Middle frontal gyrus (tissue), 1 donor: Measurements from ENCODE around the gene APC.
"Not testable (repeated sequence)": the region's sequence is repeated elsewhere in the genome, so short reads cannot be mapped to it uniquely, and the experiment has no call there.

Experiments
- DNase-seq: peaks from one replicate; pipeline ENCODE4 v3.0.0-alpha.2; 2015; ENCODE audit warnings: low spot score; ENCODE audit errors: extremely low spot score

Gene APC

DNA sequence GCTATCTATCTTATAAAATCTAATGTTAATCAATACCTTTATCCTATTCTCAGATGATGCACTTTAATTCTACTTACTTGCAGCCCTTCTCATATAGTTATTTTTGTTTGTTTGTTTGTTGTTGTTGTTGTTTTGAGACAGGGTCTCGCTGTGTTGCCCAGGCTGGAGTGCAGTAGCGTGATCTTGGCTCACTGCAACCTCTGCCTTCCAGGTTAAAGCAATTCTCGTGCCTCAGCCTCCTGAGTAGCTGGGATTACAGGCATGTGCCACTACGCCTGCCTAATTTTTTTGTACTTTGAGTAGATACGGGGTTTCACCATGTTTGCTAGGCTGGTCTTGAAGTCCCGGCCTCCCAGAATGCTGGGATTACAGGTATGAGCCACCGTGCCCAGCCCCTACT is 20.8 kb upstream of the APC start:
- DNase-seq, result not testable (repeated sequence)

DNA sequence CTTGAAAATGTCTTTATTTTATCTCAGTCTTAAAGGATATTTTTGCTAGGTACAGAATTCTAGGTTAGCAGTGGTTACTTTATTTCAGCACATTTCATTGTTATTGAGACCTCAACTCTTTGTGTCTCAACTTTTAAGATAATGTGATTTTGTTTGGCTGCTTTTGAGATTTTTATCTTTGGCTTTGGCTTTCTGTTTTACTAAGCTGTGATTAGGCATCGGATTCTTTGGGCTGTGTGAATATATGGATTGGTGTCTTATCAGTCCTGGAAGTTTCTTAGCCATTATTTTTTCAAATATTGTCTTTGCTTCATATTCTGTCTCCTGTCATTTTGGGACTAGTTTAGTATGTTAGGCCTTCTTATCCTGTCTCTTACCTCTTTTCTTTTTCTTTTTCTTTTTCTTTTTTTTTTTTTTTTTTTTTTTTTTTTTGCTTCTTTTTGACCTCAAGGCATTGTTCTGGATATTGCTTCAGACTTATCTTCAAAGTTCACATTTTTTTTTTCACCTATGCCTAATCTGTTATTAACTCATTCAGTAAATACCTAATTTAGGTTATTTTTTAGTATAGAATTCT is 20.1 kb upstream of the APC start:
- no peak for DNase-seq

DNA sequence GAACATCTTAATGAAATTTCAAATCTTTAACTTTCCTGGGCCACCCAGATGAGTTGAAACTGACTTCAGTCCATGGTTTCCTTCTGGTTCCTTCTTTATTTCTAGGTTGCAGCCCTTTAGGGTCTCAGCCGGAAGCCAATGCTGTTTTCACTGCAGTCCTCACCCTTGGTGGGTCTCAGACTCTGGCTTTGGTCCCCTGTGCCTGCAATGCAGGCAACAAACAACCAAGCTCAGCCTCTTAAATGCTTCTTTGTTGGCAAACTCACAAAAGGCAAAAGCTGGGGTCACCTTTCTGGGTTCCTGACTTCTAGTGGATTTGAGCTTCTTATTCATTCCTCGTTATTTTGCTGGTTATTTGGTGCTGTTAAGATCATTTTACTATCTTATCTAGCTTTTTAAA is 19.3 kb upstream of the APC start:
- DNase-seq, result no peak

DNA sequence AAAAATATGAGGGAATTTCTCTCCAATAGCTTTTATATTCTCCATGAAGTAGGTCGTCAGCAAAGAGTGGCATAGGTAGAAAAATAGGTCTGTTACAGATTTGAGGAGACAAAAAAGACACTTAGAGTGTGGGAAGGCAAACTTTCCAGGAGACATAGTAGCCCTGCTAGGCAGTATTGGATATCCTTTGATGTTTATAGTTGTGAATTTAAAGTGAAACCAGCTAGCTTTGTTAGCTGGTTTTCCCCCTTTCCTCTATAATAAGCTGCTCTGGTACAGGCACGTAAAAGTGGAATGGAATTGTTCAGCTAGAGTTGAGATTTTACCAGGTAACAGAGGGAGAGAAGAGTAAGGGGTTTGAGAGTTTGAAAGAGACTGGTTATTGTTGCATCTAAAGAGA is 17.1 kb upstream of the APC start:
- no peak for DNase-seq

DNA sequence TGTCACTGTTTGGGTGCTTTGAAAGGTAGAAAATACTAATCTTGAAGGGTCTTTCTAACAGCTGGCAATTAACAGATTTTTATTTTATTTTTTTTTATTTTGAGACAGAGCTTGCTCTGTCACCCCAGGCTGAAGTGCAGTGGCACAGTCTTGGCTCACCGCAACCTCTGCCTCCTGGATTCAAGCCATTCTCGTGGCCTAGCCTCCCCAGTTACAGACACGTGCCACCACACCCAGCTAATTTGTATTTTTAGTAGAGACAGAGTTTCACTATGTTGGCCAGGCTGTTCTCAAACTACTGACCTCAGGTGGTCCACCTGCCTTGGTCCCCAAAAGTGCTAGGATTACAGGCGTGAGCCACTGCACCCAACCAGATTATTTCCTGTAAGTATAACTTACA is 12.8 kb upstream of the APC start:
- no peak for DNase-seq

DNA sequence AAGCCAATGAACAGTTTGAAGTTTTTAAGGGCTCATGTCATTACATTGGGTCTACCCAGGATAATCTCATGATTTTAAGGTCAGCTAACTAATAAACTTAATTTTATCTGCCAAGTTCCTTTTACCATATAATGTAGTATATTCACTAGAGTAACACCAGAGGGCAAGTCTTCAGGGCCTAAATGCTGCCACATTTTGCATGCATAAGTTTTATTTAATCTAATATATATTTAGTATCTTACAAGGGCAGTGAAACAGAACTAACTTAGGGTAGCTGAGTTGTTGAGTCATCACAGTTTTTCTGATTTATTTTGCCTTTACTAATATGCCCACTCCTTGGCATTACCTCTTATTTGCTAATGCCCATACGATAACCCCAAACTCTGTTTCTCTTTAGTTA is 8.1 kb upstream of the APC start:
- no peak for DNase-seq

DNA sequence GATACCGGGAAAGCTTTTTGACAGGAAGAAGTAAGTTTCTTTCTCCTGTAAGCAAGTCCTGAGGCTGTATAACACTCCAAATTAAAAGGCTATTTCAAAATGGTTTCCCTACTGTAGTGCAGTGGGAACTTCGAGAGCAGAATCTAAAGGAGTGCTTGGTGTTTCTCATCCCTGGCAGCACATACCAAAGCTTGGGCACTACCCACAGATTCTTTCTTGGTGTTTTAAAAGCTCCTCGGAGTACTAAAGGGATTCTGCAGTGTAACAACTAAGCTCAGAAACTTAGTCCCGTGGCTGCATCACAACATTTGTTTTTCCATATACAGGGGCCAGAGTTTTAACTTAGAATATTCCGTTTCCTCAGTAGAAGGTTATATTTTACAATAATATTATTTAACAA is 5.6 kb upstream of the APC start:
- DNase-seq, result no peak

DNA sequence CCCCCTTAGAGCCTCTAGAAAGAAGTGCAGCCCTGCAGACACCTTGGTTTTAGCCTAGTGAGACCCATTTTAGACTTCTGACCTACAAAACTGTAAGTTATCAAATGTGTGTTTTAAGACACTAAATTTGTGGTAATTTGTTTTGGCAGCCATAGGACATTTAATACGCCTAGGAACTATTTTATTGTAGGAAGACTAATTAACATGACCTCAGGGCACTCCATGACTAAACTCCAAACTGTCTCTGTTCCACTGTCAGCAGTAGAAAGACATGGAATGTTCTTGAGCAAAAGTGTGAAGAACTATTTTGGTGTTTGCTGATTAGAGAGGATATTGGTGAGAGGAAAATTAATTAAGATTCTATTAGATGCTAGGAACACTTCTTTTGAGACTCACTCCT is 4.1 kb upstream of the APC start:
- DNase-seq, result no peak

DNA sequence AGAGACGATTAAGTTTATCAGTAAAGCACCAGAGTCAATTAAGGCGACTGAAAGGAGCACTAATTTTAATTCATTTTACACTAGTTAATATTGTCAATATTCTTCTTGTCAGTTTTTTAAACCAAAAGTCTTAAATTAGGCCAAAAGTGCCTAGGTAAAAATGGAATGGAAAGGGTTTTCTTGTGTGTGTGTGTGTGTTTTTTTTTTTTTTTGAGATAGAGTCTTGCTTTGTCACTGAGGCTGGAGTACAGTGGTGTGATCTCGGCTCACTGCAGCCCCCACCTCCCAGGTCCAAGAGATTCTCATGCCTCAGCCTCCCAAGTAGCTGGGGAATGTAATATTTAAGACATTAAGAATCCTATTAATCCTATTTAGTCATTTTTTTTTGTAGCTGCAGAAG is 3.1 kb upstream of the APC start:
- DNase-seq, result no peak

DNA sequence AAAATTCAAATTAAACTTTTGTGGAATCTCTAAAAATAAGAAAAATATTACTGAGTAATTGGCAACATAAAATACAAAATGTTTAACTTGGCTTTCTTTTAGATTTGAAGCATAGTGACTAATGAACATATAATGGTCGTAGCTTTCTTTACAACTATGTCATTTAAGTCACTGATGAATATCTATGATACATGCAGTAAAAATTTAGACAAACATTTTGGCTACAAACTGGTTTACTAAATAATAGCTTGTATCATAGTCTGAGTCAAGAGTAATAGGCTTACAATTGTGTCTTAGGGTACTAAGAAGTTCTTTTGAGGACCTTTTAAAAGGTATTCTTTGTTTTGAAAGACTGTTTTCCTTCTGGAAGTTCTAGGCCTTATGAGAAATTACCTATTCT is 2.0 kb upstream of the APC start:
- DNase-seq, result no peak

DNA sequence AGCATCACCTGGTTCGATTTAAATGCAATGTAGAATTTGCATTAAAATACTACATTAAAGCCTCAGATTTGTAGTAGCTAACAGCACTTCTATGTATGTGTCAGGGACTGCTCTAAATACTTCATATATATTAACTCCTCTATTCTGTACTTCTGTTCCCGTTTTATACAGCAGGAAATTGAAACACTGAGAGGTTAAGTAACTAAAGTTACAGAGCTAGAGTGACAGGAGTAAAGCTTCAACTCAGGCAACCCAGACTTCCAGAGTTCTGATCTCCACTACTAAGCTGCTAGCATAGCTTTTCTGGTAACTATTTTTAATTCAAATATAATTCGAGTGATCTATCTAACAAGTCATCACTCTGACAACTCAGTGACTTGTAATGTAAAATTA is 619 bp upstream of the APC start:
- no peak for DNase-seq

DNA sequence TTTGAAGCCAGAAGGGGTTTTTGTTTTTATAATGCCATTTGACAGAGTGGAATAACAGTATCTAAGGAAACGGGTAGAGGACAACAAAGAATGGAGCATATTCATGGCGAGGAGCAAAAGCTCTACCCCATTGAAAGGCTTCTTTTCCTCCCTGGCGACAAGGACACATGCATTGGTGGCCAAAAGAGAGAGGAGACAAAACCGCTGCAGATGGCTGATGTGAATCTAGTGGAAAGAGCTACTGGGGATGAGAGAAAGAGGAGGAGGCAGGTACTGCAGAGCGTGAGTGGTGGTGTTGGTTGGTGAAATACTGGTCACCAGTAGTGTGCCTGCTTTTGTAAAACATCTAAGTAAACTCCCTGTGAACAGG is 491 bp downstream of the APC start:
- no peak for DNase-seq

DNA sequence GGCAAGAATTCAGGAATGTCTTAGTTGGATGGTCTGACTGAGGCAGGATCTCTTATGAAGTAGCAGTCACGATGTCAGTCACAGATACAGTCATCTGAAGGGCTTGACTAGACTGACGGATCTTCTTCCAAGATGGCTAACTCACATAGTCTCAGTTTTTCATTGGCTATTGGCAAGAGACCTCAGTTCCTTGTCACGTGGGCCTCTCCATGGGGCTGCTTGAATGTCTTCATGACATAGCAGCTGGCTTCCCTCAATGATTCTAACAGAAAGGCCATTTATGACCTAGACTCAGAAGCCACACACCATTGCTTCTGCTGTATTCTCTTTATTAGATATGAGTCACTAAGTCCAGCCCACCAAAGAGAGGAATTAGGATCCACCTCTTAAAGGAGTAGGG is 4.7 kb downstream of the APC start:
- DNase-seq, result peak; percentile 46

DNA sequence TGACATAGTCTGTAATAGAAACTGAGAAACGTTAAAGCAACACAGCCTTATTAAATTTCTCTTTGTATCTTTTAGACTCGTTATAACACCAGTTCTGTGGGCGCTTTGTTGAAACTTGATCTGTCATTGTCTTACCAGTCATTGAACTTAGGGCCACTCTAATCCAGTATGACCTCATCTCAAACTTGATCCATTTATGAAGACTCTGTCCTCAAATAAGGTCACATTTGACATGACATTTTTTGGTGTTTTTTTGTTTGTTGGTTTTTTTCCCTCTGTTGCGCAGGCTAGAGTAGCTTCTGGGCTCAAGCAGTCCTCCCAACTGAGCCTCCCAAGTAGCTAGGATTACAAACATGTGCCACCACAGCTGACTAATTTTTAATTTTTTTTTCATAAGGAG is 5.9 kb downstream of the APC start:
- no peak for DNase-seq

DNA sequence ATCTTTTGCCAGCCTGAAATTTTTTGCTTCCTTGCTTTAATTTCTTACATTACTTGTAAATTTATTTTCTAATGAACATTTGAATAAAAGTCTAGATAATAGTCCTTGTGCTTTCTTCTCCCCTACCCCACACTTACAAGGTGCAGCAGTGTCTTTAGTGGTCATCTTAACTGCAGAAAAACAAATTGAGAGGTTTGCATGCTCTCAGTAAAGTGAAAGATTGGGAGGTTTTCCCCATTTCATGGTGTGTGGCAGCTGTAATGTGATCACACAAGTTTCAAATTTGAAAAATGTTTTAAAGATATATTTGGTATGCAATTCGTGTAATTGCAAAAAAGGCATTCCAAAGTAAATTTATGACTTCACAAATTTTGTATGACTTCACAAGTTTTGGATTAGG is 14.7 kb downstream of the APC start:
- DNase-seq, result no peak

DNA sequence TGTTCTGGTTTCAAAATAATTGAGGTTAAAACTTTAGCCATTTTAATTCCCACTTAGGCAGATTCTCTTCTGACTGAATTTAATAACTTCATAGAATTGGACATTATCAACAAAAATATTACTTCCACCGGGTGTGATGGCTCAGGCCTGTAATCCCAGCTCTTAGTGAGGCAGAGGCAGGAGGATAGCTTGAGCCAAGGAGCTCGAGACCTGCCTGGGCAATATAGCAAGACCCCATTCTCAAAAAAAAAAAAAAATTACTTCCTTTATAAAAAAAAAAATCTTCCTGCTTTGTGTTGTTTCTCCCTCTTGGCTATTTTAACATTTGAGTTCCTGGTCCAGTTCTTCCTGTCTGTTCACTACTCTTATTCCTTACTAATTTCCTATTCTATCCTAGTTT is 18.0 kb downstream of the APC start:
- no peak for DNase-seq

DNA sequence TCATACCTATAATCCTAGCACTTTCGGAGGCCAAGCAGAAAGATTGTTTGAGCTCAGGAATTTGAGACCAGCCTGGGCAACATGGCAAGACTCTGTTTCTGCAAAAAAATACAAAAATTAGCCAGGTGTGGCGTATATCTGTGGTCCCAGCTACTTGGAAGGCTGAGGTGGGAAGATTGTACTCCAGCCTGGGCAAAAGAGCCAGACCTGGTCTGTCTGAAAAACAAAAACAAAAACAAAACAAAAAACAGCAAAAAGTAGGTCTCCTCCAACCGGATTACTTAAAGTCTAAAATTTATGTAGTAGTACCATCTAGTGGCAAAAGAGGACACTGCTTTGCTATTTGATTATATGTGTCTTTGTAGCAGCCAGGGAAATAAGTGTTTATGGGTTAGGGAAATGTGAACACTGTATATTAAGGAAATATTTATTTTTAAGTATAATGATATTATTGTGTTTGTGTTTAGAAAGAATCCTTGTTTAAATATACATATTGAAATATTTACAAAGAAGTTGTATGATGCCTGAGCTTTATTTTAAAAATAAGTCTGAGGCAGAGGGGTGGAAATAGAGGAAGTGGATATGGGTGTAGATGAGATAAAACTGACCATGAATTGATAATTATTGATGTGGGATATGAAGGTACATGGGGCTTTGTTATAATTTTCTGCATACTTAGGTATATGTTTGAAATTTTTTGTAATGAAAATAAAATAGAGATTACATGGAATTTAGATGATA is 20.0 kb downstream of the APC start:
- DNase-seq, result peak; percentile 50

DNA sequence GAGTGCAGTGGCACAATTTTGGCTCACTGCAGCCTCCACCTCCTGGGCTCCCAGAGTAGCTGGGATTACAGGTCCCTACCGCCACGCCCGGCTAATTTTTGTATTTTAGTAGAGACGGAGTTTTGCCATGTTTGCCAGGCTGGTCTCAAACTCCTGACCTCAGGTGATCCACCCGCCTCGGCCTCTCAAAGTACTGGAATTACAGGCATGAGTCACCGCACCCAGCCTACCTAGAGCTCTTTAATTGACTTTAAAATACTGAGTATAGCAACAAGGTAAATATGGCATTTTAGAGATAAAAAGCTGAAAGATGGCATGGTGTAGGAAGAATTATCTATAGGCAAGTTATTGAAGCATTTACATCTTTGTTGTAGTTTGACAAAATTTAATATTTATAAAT is 21.0 kb downstream of the APC start:
- DNase-seq, result no peak

DNA sequence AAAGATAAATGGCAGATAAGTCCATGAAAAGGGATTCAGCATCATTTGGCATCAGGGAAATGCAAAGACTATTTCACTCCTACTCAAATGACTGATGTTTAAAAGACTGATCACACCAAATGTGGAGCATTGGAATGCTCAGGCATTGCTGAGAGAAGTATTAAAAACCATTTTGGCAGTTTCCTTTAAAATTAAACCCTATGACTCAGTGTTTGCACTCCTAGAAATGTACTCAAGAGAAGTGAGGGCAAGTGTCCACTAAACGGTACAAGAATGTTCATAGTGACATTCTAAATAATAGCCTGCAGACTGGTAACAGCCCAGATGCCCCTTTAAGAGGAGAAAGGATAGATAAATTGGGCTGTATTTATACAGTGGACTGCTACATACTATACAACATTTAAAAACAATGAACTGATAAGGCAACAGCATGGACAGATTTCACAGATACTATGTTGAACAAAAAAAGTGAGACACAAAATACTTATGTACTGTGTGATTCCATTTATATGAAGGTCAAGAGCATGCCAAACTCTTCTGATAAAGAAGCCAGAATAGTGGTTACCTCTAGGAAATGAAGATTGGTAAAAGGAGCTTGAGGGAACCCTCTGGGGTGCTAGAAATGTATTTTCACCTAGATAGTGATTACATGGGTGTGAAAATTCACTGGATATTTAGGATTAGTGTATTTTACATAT is 24.6 kb downstream of the APC start:
- DNase-seq, result no peak

DNA sequence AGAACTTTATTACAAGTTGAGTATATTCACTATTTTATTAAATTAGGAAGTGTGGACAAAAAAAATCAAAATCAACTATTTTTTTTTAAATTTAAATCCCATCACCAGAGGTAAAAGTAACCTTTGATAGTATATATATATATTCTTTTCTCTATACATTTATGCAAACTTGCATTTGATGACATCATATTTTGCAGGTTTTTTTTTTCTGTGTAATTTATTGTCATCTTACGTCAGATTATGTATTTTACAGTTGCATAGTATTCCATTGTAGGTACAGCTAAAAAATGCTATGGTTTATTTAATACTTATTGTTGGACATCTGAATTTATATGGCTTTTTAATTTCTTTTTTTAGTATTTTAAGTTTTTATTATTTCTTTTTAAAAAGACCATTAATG is 25.5 kb downstream of the APC start:
- no peak for DNase-seq

DNA sequence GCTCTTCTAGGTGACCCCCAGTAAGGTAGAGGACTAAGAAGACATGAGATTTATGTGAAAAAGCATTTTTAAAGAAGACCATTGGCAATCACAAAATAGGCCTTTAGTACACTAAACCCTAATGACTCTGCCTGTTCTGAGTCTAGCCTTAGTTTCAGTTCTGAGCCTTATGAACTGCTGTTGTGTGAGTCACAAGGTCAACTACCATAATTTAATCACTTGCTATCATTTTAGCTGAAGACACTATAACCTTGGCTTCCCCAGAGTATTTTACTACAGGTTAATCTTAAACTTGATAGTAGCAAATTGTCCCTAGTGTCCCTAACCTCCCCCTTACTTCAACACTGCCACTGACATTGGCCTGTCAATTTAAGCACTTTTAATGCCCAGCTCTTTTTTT is 34.4 kb downstream of the APC start:
- no peak for DNase-seq

DNA sequence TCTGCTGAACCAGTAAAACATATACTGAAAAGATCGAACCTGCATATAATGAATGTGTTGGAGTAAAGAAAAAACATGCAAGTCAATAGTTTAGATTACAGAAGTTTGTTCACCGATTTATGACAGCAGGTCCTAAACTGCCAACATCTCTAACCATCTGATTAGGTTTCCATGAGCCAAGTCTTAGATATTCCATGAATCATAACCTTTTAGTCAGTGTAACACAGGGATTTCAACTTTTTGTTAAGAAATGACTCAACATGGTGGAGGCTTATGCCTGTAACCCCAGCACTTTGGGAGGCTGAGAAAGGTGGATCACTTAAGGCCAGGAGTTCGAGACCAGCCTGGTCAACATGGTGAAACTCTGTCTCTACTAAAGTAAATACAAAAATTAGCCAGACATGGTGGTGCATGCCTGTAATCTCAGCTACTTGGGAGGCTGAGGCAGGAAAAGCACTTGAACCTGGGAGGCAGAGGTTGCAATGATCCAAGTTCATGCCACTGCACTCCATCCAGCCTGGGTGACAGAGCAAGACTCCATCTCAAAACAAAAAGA is 38.7 kb downstream of the APC start:
- no peak for DNase-seq

DNA sequence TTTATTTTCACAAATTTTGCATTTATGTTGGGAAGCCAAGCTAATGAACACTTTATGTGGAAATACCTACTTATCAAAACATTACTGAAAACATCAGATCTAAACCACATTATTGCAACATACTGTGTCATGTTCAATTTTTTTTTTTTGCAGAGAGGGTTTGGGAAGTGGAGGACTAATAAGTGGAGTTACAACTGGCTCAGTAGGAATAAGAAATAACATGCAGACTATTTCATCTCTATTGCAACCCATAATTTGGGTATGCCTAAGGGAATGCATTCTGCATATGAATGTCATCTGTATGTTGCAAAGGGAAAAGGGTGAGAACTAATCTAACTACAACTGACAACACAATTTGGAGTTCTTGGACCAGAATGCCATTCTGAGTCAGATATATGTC is 41.8 kb downstream of the APC start:
- DNase-seq, result no peak
